ENCODE measurements around the gene U2AF2.

U2AF2 gene

GRCh38 chr19:55675661-55676354, 21.0 kb downstream of the U2AF2 start:
- DNase-seq (ENCODE audit: low spot score) = no peak

DNA sequence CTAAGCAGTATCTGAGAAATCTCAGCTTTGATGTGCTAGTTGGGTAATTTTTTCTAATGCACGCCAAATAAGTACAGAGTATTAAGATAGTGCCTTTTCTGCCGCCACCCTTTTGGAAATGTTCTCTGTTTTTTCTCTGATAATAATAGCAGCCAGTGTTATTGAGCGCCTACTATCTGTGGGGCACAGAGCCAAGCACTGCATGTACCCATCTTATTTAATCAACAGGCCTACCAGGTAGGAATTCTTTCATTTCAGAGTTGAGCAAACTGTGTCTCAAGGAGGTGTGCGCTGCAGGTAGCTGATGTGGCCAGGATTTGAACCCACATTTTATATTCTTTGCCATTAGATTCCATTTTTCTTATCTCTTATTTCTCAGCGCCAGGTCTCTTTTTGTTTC, 21.5 kb downstream of the U2AF2 start:
- no peak for DNase-seq (ENCODE audit: low spot score)

DNA sequence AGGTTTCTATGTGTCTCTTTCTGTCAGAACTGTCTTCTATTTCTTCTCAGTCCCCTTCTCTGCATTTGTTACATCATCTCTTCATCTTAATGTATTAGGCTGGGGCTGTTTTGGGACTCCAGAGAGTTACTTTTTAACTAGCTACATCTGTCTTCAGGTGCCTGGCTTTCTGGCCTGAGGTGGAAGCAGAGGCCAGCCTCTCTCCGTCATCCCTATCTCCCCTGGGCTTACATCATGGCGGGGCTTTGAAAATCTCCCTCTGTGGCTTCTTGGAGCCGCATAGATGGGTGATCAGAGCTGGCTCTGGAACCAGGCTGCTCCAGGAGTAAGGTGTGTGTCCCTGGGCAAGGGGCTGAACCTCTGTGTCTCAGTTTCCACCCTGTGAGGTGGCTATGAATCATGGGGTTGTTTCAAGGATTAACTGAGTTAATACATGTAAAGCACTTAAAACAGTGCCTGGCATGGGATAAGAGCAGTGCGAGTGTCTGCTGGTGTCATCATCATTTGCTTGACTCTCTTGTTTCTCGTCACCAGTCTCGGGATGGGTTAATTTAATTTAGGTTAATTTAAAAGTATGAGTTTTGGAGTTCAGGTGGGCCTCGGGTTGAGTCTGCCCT, 22.2 kb downstream of the U2AF2 start:
- DNase-seq (ENCODE audit: low spot score) = no peak

DNA sequence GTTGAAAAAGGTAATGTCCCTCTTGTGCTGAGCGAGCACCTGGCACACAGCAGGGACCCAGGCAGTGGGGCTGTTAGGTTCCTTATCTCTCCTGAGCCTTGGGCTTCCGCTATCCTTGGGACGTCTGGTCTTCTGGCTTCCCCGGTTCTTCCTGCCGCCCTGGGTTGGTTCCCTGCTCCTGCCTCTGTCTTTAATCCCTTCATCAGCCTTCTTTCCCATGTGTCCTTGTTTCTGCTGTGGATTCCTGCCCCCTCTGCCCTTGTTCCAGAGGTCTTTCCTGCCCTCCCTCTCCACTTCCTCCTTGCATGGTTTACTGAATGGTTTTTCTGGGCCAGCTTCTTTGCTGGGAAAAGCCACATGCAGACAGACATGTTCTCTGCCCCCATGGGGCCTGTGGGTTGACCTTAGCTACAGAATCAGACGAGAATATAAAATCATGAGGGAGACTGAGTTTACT, 22.8 kb downstream of the U2AF2 start:
- DNase-seq (ENCODE audit: low spot score) = no peak

GRCh38 chr19:55678121-55678671, 23.4 kb downstream of the U2AF2 start:
- no peak for DNase-seq (ENCODE audit: low spot score)

DNA sequence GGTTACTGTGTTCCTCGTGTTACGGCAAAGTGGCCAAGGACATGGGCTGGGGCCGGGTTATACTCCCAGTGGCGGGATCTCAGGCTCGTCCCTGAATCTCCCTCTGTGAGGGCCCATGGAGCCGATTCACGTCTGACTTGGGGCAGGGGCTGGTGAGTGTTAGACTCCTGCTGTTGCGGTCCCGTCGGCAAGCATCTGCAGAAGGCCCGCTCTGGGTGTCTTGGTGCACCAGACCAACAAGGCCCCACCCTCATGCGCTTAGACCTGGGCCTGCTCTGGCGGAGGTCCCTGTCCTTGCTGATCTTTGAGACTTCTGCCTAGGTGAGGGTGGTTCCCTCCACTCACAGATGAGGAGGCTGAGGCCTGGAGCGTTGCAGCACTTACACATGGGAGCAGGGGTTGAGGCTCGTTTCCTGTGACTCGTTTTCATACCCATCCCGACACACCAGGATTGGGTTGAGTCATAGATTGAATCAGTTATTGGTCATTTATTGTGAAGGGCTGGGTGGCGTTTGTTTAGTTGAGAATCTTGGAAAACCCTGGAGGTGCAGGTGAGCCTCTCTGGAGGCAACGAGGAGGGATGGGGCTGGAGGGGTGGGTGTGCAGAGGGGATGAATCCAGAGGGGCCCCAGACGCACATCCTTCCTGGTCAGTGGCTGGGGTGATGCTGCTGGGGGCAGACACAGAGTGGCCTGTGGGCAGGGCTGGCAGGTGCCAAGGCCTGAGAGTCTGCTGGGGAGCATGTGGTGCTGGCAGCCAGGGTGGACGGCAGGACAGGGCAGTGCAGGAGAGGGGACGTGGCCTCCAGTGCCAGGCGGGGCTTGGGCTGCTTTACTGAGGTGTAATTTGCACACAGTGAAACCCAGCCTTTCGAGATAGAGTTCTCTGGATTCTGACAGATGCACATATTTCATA, 24.8 kb downstream of the U2AF2 start:
- no peak for DNase-seq (ENCODE audit: low spot score)

- DNase-seq (ENCODE audit: low spot score) = no peak
These were observed 25.7 kb downstream of the U2AF2 start for GRCh38 chr19:55680339-55681130.

DNA sequence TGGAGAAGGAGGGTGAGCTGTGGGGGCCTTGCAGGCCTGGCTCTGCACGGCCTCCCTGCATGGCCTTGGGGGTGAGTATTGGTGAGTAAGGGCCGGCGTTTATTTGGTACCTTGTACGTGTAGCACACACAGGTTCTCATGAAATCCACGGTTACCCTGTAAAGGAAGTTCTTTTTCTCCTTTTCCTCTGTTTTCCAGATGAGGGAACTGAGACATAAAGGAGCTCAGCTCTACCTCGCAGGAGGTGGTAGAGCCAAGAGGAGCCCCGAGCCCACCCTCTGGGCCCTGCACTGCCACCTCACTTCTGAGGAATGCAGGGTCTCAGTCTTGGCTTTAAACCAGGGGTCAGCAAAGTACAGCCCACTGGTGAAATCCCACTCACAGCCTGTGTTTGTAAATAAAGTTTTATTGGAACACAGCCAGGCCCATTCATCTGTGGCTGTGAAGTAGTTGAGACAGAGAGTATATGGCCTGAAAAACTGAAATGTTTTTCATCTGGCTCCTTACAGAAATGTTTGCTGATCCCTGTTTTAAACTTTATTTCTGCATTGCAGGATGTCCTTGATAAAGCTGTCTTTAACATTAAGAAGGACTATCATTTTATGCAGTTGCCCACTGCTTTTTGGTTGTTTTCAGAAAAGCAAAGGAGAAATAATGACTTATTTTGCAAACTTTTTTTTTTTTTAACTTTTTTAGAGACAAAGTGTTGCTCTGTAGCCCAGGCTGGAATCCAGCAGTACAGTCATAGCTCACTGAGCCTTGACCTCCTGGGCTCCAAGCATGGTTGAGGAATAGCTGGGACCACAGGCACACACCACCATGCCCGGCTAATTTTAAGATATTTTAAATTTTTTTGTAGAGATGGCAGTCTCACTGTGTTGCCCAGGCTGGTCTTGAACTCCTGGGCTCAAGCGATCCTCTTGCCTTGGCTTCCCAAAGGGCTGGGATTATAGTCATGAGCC, 26.6 kb downstream of the U2AF2 start:
- no peak for DNase-seq (ENCODE audit: low spot score)

DNA sequence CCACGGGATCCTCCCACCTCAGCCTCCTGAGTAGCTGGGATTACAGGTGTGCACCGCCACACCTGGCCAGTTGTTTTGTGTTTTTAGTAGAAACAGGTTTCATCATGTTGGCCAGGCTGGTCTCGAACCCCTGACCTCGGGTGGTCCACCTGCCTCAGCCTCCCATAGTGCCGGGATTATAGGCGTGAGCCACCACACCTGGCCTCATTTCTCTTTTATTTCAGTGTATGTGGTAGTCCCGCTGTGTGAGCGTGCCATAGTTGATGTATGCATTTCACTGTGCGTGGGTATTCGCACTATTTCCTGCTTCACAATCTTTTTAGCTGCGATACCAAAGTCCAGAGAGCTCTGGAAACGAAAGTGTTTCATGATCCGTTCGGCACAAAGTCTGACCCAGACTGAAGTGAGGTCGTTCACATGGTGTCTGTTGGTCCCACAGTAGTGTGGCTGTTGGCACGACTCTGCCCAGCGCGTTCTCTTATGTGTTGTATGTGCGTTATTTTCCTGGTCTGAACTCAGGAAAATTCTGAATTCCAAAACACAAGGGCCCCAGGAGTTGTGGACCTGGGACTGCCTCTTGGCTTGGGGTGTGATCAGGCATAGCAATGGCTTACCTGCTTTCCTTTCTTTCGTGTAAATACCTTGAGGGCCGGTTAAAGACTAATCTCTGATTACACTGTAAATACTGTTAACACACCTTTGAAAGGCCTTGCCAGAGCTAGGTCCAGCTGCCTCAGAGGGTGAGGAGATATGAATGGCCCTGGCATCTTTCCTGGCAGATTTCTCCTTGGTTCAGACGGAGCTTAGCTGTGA, 28.8 kb downstream of the U2AF2 start:
- DNase-seq (ENCODE audit: low spot score) = no peak

- DNase-seq (ENCODE audit: low spot score) = no peak
These were observed 30.3 kb downstream of the U2AF2 start for GRCh38 chr19:55684946-55685681.

GRCh38 chr19:55685776-55686175, 30.9 kb downstream of the U2AF2 start:
- no peak for DNase-seq (ENCODE audit: low spot score)

GRCh38 chr19:55686311-55687050, 31.6 kb downstream of the U2AF2 start:
- no peak for DNase-seq (ENCODE audit: low spot score)

DNA sequence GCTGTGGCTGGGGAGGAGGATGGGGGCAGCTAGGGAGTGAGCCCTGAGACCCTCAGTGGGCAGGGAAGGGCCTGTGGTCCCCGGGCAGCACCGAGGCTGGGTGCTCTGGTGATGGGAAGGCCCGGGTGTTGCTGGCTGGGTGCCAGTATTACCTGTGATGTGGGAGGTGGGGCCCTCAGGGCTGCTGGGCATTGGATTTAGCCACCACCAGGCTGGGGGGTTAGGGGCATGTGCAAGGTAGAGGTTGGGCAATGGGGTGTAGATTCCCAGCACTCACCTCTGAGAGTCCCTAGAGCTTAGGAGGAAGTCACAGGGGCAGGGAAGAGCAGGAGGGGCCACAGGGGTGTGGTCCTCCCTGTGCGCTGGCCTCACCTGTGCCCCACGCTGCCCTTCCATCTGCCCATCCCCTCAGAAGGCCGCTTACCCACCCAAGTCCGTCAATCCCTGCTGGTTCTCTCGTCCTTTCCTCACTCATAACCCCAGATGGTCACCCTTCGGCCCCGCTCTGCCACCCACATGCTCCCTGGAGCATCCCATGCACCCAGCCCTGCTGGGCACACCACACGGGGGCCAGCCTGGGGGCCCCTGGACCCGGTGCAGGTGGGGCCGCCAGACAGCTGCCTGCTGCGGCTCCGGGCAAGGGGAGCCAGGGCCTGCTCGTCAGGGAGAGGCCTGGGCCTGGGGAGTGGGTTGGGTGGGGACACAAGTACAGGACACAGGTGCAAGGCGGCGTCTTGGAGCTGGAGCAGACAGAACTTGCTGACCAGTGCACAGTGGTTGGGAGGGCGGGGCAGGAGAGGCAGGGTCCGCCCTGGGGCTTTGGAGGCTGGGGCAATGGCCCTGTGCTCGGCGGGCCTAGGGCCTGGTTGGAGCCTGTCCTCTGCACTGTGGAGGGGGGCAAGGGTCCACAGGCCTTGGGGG, 32.7 kb downstream of the U2AF2 start:
- DNase-seq (ENCODE audit: low spot score) = no peak

GRCh38 chr19:55688422-55689218, 33.8 kb downstream of the U2AF2 start:
- no peak for DNase-seq (ENCODE audit: low spot score)

- DNase-seq (ENCODE audit: low spot score) = no peak
These were observed 34.7 kb downstream of the U2AF2 start for GRCh38 chr19:55689411-55690108.
